Neural cell (in vitro differentiated cells): Measurements from ENCODE around the gene CNPY2.

Experiments used
- EP300 ChIP-seq: fragments of 450-650 bp; conservative IDR thresholded peaks from 2 replicates; pipeline ENCODE4 v1.6.1; 2014; ENCODE audit warnings: antibody characterized with exemption, mild to moderate bottlenecking, moderate library complexity; ENCODE audit not compliant: poor library complexity, severe bottlenecking
- EZH2 ChIP-seq: fragments of 200-600, 300-800 bp; shearing (Covaris generic), sonication (generic); IDR thresholded peaks from 2 replicates; pipeline ENCODE4 v1.6.1; 2014; ENCODE audit warnings: antibody characterized with exemption, low read length, borderline replicate concordance, mild to moderate bottlenecking; ENCODE audit not compliant: insufficient read depth, poor library complexity, severe bottlenecking
- MXI1 ChIP-seq: fragments of 450-650 bp; conservative IDR thresholded peaks from 2 replicates; pipeline ENCODE4 v1.6.1; 2014; ENCODE audit warnings: antibody characterized with exemption, mild to moderate bottlenecking; ENCODE audit not compliant: poor library complexity, severe bottlenecking
- POLR2AphosphoS5 ChIP-seq: IDR thresholded peaks from 2 replicates; pipeline ENCODE4 v1.6.1; 2012
- RAD21 ChIP-seq: fragments of 450-650 bp; conservative IDR thresholded peaks from 2 replicates; pipeline ENCODE4 v1.6.1; 2014; ENCODE audit warnings: antibody characterized with exemption, mild to moderate bottlenecking, moderate library complexity
- SMC3 ChIP-seq: fragments of 450-650 bp; conservative IDR thresholded peaks from 2 replicates; pipeline ENCODE4 v1.6.1; 2014; ENCODE audit warnings: antibody characterized with exemption, mild to moderate bottlenecking, moderate library complexity; ENCODE audit not compliant: poor library complexity
- TAF1 ChIP-seq: IDR thresholded peaks from 2 replicates; pipeline ENCODE4 v1.6.1; 2012; ENCODE audit warnings: low read depth
- TF ChIP-seq, protein P1 (sequence below): fragments of 450-650 bp; IDR thresholded peaks from 2 replicates; pipeline ENCODE4 v1.5.1; 2014; ENCODE audit warnings: antibody characterized with exemption, mild to moderate bottlenecking, moderate library complexity; ENCODE audit not compliant: poor library complexity, severe bottlenecking
- TF ChIP-seq, protein P2 (sequence below): IDR thresholded peaks from 2 replicates; pipeline ENCODE4 v1.6.1; 2012; ENCODE audit warnings: borderline replicate concordance

DNA sequence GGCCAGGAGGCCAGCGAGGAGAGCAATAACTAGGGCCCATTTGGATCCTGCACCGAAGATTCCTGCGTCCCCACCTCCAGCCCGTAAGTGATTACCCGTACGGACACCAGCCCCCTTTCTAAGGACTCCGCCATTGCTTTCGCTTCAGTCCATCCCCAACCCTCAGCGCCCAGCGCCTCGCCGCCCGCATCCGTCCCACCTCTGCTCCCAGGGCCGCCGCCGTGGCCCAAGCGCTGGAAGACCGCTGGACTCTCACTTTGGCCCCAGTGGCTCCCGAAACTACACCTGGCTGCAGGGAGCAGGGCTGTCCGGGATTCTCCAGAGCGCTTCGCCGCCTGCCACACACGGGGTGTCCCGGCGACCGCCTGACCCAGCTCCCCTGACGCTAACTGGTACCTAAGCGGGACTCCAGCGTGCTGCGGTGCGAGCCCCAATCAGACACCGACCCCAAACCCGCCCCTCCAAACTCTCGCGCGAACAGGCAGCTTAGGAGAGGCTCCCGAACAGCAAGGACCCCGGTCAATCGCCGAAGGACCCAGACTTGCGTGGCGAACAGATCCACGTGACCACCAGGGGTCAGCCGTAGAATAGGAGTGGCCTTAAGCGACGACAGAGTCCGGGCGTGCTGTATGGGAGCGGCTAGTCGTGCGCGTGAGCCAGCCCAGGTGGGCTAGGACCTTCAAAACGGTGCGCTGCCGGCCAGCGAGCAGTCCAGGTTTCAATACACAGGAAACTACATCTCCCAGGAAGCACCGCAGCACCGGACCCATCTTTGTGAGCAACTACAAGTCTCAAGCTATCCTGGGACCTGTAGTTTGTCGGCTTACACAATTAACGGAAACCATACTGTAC is at the start of gene CNPY2:
- TF ChIP-seq, protein P1, sequence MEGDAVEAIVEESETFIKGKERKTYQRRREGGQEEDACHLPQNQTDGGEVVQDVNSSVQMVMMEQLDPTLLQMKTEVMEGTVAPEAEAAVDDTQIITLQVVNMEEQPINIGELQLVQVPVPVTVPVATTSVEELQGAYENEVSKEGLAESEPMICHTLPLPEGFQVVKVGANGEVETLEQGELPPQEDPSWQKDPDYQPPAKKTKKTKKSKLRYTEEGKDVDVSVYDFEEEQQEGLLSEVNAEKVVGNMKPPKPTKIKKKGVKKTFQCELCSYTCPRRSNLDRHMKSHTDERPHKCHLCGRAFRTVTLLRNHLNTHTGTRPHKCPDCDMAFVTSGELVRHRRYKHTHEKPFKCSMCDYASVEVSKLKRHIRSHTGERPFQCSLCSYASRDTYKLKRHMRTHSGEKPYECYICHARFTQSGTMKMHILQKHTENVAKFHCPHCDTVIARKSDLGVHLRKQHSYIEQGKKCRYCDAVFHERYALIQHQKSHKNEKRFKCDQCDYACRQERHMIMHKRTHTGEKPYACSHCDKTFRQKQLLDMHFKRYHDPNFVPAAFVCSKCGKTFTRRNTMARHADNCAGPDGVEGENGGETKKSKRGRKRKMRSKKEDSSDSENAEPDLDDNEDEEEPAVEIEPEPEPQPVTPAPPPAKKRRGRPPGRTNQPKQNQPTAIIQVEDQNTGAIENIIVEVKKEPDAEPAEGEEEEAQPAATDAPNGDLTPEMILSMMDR, result peak; percentile 27
- TF ChIP-seq POLR2AphosphoS5 (peak; percentile 78), EP300 (no peak), RAD21 (no peak), MXI1 (peak; percentile 86), EZH2 (no peak), TAF1 (no peak), SMC3 (peak; percentile 37)
- TF ChIP-seq, protein P2, sequence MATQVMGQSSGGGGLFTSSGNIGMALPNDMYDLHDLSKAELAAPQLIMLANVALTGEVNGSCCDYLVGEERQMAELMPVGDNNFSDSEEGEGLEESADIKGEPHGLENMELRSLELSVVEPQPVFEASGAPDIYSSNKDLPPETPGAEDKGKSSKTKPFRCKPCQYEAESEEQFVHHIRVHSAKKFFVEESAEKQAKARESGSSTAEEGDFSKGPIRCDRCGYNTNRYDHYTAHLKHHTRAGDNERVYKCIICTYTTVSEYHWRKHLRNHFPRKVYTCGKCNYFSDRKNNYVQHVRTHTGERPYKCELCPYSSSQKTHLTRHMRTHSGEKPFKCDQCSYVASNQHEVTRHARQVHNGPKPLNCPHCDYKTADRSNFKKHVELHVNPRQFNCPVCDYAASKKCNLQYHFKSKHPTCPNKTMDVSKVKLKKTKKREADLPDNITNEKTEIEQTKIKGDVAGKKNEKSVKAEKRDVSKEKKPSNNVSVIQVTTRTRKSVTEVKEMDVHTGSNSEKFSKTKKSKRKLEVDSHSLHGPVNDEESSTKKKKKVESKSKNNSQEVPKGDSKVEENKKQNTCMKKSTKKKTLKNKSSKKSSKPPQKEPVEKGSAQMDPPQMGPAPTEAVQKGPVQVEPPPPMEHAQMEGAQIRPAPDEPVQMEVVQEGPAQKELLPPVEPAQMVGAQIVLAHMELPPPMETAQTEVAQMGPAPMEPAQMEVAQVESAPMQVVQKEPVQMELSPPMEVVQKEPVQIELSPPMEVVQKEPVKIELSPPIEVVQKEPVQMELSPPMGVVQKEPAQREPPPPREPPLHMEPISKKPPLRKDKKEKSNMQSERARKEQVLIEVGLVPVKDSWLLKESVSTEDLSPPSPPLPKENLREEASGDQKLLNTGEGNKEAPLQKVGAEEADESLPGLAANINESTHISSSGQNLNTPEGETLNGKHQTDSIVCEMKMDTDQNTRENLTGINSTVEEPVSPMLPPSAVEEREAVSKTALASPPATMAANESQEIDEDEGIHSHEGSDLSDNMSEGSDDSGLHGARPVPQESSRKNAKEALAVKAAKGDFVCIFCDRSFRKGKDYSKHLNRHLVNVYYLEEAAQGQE, result no peak
